Stimulated activated CD4-positive, alpha-beta T cell treated with anti-CD3 and anti-CD28 coated beads, TNF-alpha, amount 100 ng/mL, for 48 hours (primary cell): ENCODE measurements around the gene DSE.

Experiments used
- DNase-seq, 3 donors: peaks; one replicate each; pipeline ENCODE4 v3.0.0-alpha.2; 2020; ENCODE audit warnings: low read depth in 3 of 3

The DSE gene

GRCh38 chr6:116476002-116476678 lies 105.4 kb downstream of the DSE start:
- no peak for DNase-seq

DNA sequence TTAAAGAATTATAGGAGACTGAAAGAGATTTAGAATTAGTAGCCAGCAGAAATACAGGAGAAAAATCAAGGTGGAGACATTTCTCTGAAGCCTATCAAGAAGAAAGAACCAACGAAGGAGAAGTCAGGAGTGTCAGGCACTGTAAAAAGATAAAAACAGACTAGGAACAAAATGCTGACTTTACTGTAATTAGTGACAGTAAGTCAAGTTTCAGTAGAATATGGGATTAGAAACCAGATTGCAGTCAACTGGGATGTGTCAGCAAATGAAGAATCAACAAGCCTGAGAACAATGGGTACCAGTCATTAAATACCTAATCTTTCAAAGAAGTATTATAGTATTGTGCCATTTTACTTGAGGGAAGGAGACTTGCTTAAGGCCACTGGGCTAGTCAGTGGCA lies 112.0 kb downstream of the DSE start:
- no peak for DNase-seq

DNA sequence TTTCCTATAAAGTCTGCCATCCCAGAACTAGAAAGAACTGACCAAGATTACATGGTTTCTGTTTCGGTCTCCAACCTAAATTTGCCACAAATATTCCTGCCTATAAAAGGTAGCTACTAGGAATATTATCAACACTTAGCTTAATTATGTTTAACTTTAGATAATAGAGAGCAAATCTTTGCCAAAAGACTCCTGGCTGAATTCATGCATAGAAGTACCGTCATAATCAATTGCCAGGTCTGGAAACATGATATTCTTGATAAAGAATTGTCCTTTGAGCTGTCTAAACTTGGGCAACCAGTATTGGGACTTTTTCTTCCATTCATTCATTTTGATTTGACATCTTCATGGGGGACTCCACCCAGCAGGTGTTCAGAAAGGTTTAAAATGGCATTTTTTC lies 112.9 kb downstream of the DSE start:
- no peak for DNase-seq

DNA sequence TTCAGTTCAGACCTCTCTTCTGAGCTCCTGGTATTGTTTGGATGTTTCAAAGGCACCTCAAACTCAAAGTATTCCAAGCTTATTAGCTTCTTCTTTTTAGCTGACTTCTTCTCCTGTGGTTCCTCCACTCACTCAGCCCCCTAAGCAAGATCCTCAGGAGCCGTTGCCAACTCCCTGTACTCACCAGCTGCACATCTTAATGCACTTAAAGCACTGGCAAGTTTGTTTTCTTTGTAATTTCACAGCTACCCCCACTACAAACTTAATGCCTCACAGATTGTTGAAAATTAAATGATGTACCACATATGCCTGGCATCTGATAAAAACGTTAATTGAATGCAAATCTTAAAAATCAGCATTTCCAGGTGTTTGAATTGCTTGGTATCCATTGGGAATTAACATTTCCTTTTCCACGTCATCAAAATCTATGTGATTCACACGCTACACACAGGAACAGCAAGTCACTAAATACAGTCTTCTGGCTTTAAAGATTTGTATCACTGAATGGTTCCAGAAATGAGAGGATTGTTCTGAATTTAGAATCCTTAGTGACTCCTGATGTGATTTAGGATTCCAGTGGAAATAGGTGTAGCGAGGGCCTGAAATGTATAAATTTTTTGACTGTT lies 114.9 kb downstream of the DSE start:
- DNase-seq = no peak

GRCh38 chr6:116491610-116492330 lies 121.0 kb downstream of the DSE start:
- DNase-seq = no peak

- DNase-seq = no peak
Observed at GRCh38 chr6:116492331-116493067, 121.8 kb downstream of the DSE start.
